H1 (cell line): ENCODE results near the gene TPST2. TPM values are rescaled to one million over a fixed set of nuclear protein-coding genes. Genes with fewer than 3 reads are reported as not detected.
A peak's percentile ranks its signal among the peaks of the same experiment; 100 is the strongest.

Source experiments
- CTCF ChIA-PET: fragments of 300-600 bp; sonication (Branson Sonifier 250); formaldehyde crosslinking; loops from one replicate; lab custom pipeline; 2021; ENCODE audit not compliant: partially characterized antibody; lab: Charles Lee
- POLR2A ChIA-PET: fragments of 300-600 bp; sonication (Branson Sonifier 250); formaldehyde crosslinking; loops from one replicate; lab custom pipeline; 2021; ENCODE audit warnings: inconsistent platforms; ENCODE audit not compliant: partially characterized antibody; lab: Charles Lee
- DNase-seq, 2 experiments: peaks; one replicate each; pipeline versions ENCODE4 v3.0.0 to v3.0.0-alpha.2; 2010 to 2022; ENCODE audit warnings: low spot score in 2 of 2, low read depth in 1 of 2, mixed read lengths in 1 of 2
- FAIRE-seq: peaks from 2 replicates; lab custom pipeline; 2011; peaks lifted over from hg19 to GRCh38; lab: Jason Lieb, UNC
- H2AFZ ChIP-seq: 2 replicates; pipeline ENCODE4 v1.8.1; 2012; ENCODE audit warnings: low read length, inconsistent platforms
- H2AK5ac ChIP-seq: 2 replicates; pipeline ENCODE4 v1.6.1; 2013; ENCODE audit warnings: low read depth, low read length
- H2BK120ac ChIP-seq: replicated peaks from 2 replicates; pipeline ENCODE3; 2013; ENCODE audit warnings: low read depth, low read length, inconsistent platforms
- H2BK12ac ChIP-seq: 2 replicates; pipeline ENCODE4 v1.6.1; 2013; ENCODE audit warnings: low read depth, low read length
- H2BK15ac ChIP-seq: 2 replicates; pipeline ENCODE4 v1.6.1; 2013; ENCODE audit warnings: low read length
- H2BK20ac ChIP-seq: 2 replicates; pipeline ENCODE4 v1.6.1; 2013; ENCODE audit warnings: low read length
- H2BK5ac ChIP-seq: 2 replicates; pipeline ENCODE4 v1.6.1; 2013; ENCODE audit warnings: low read depth, low read length
- H3K14ac ChIP-seq: 2 replicates; pipeline ENCODE4 v1.6.1; 2013; ENCODE audit warnings: inconsistent platforms; ENCODE audit not compliant: insufficient read length
- H3K18ac ChIP-seq: 2 replicates; pipeline ENCODE4 v1.6.1; 2013; ENCODE audit warnings: low read length; ENCODE audit errors: extremely low read depth
- H3K23ac ChIP-seq: 2 replicates; pipeline ENCODE4 v1.6.1; 2013; ENCODE audit warnings: inconsistent platforms; ENCODE audit not compliant: insufficient read length
- H3K23me2 ChIP-seq: 2 replicates; pipeline ENCODE4 v1.6.1; 2013; ENCODE audit warnings: low read depth, low read length
- H3K27ac ChIP-seq: 2 replicates; pipeline ENCODE4 v1.6.1; 2011; ENCODE audit warnings: low read depth, low read length, inconsistent platforms
- H3K27me3 ChIP-seq, 4 experiments: replicated peaks in 1 of 4; 1 replicate in 1 of 4; 2 replicates in 3 of 4; pipeline versions ENCODE4 v1.6.1 to v1.8.1; 2011 to 2013; ENCODE audit warnings: low read length in 3 of 4, mild to moderate bottlenecking in 3 of 4, inconsistent platforms in 2 of 4, mixed read lengths in 2 of 4, moderate library complexity in 1 of 4; ENCODE audit not compliant: control insufficient read depth in 3 of 4, insufficient read depth in 3 of 4; ENCODE audit errors: extremely low read depth in 1 of 4
- H3K36me3 ChIP-seq, 4 experiments: 2 replicates each; pipeline versions ENCODE4 v1.6.1 to v1.8.1; 2011 to 2013; ENCODE audit warnings: mild to moderate bottlenecking in 4 of 4, low read length in 3 of 4, moderate library complexity in 2 of 4, control low read depth in 1 of 4, inconsistent platforms in 1 of 4; ENCODE audit not compliant: insufficient read depth in 4 of 4, control insufficient read depth in 2 of 4
- H3K4ac ChIP-seq: replicated peaks from 2 replicates; pipeline ENCODE3; 2013; ENCODE audit warnings: low read length, low read depth, mixed read lengths, inconsistent platforms; ENCODE audit not compliant: insufficient read length
- H3K4me1 ChIP-seq, 4 experiments: replicated peaks in 1 of 4; 1 replicate in 1 of 4; 2 replicates in 3 of 4; pipeline versions ENCODE4 v1.6.1 to v1.8.1; 2011 to 2013; ENCODE audit warnings: low read length in 3 of 4, inconsistent platforms in 2 of 4, mixed read lengths in 1 of 4; ENCODE audit not compliant: insufficient read depth in 4 of 4, control insufficient read depth in 3 of 4
- H3K4me2 ChIP-seq, 2 experiments: 2 replicates each; pipeline versions ENCODE4 v1.6.1 to v1.8.1; 2011 to 2013; ENCODE audit warnings: low read depth in 2 of 2, low read length in 2 of 2, control low read depth in 1 of 2, inconsistent platforms in 1 of 2, mild to moderate bottlenecking in 1 of 2; ENCODE audit not compliant: insufficient read depth in 1 of 2
- H3K4me3 ChIP-seq, 4 experiments: fragments of 200-600, 300-600 bp in 1 of 4; sonication (generic), shearing (Covaris generic), sonication (Bioruptor Twin) in 1 of 4; 2 replicates each; pipeline versions ENCODE4 v1.5.1 to v1.8.1; 2011 to 2016; ENCODE audit warnings: low read length in 4 of 4, low read depth in 3 of 4, control low read depth in 2 of 4, inconsistent platforms in 2 of 4, mild to moderate bottlenecking in 2 of 4, mixed read lengths in 1 of 4, moderate library complexity in 1 of 4; ENCODE audit not compliant: insufficient read depth in 2 of 4; ENCODE audit errors: extremely low read depth in 1 of 4
- H3K56ac ChIP-seq: replicated peaks from 2 replicates; pipeline ENCODE3; 2013; ENCODE audit warnings: low read depth, mild to moderate bottlenecking, mixed read lengths, low read length, inconsistent platforms; ENCODE audit not compliant: insufficient read length
- H3K79me1 ChIP-seq: 2 replicates; pipeline ENCODE4 v1.6.1; 2013; ENCODE audit warnings: low read depth, low read length, control low read depth
- H3K79me2 ChIP-seq, 2 experiments: 2 replicates each; pipeline versions ENCODE4 v1.6.1 to v1.8.1; 2012 to 2013; ENCODE audit warnings: low read length in 2 of 2, mild to moderate bottlenecking in 2 of 2, inconsistent platforms in 1 of 2; ENCODE audit not compliant: insufficient read depth in 2 of 2, control insufficient read depth in 1 of 2
- H3K9ac ChIP-seq, 4 experiments: replicated peaks in 1 of 4; 1 replicate in 1 of 4; 2 replicates in 3 of 4; pipeline versions ENCODE4 v1.6.1 to v1.8.1; 2011 to 2013; ENCODE audit warnings: low read depth in 3 of 4, low read length in 3 of 4, control low read depth in 2 of 4, mild to moderate bottlenecking in 2 of 4, moderate library complexity in 2 of 4, inconsistent platforms in 1 of 4; ENCODE audit errors: extremely low read depth in 1 of 4
- H3K9me3 ChIP-seq, 2 experiments: 2 replicates each; pipeline versions ENCODE4 v1.6.1 to v1.8.1; 2012 to 2013; ENCODE audit warnings: mild to moderate bottlenecking in 2 of 2, moderate library complexity in 2 of 2, control low read depth in 1 of 2, inconsistent platforms in 1 of 2, low read depth in 1 of 2, low read length in 1 of 2, mixed read lengths in 1 of 2; ENCODE audit not compliant: insufficient read depth in 2 of 2
- H4K20me1 ChIP-seq, 2 experiments: replicated peaks in 1 of 2; 2 replicates each; pipeline versions ENCODE3 to v1.8.1; 2011 to 2013; ENCODE audit warnings: inconsistent platforms in 2 of 2, low read length in 2 of 2, mild to moderate bottlenecking in 1 of 2; ENCODE audit not compliant: insufficient read depth in 2 of 2, control insufficient read depth in 1 of 2
- H4K5ac ChIP-seq: 2 replicates; pipeline ENCODE4 v1.6.1; 2013; ENCODE audit warnings: low read length, low read depth, mixed read lengths, inconsistent platforms; ENCODE audit not compliant: insufficient read length
- H4K8ac ChIP-seq: 2 replicates; pipeline ENCODE4 v1.8.0; 2013; ENCODE audit warnings: mild to moderate bottlenecking, moderate library complexity, low read length, inconsistent platforms; ENCODE audit not compliant: insufficient read depth; ENCODE audit errors: extremely low read depth
- H4K91ac ChIP-seq: replicated peaks from 2 replicates; pipeline ENCODE3; 2013; ENCODE audit warnings: low read length, mixed read lengths, inconsistent platforms; ENCODE audit not compliant: insufficient read length
- KDM1A ChIP-seq: fragments of 200-600, 300-600 bp; sonication (generic); IDR thresholded peaks from 2 replicates; pipeline ENCODE4 v1.7.1; 2016; ENCODE audit warnings: mild to moderate bottlenecking, low read length, borderline replicate concordance
- POLR2A ChIP-seq, 2 experiments: IDR thresholded peaks; 1 replicate in 1 of 2; 2 replicates in 1 of 2; pipeline ENCODE4 v1.6.1; 2011; ENCODE audit warnings: low read depth in 2 of 2, low read length in 2 of 2, mild to moderate bottlenecking in 2 of 2; ENCODE audit errors: control extremely low read depth in 1 of 2
- WGBS, 2 experiments: shearing (Covaris generic) in 1 of 2; methylation state at CpG; one replicate each; pipeline versions ENCODE4 v1.1.6 to v1.1.7; 2013 to 2015; ENCODE audit warnings: low lambda C conversion rate in 2 of 2, mixed read lengths in 2 of 2, inconsistent platforms in 1 of 2, low coverage in 1 of 2, missing lambda C conversion rate in 1 of 2; ENCODE audit not compliant: insufficient replicate concordance in 2 of 2, insufficient coverage in 1 of 2, insufficient read length in 1 of 2; ENCODE audit errors: extremely low coverage in 1 of 2, missing lambda C conversion rate in 1 of 2; 5-methylcytosine and 5-hydroxymethylcytosine counted together
- polyA plus RNA-seq, 7 experiments: library from polyadenylated mRNA; depleted of rRNA in 3 of 7; stranded (reverse) in 5 of 7; unstranded in 2 of 7; fragments of >200 nt in 5 of 7; fragments of 200-250 nt in 2 of 7; gene quantifications; 1 replicate in 5 of 7; 2 replicates in 1 of 7; 4 replicates in 1 of 7; pipeline versions ENCODE4 v1.2.1 to v1.2.3, GENCODE V29; 2011 to 2013; ENCODE audit warnings: missing spikeins in 2 of 7, mixed read lengths in 2 of 7
- total RNA-seq: library from RNA; stranded (reverse); fragmentation: NEBNext Ultra II Directional; extraction: Animal tissue kit (Norgen Biotek cat#: 25700); gene quantifications from 2 replicates; pipeline ENCODE4 v1.2.1, GENCODE V29; 2021

Gene TPST2
- total and polyA plus RNA-seq, 2 of the 8 experiments (the other 6 are each of a cell fraction or from before 2014, with no cell fraction given), result 58.8 to 143 TPM

GRCh38 chr22:26629988-26630761 is 40.2 kb upstream of the TPST2 start:
- POLR2A ChIA-PET, result interaction anchor here (0.6 kb wide), 1 partner anchor 38 kb away, joined by 5 read pairs; no protein-coding TSS in a partner anchor
- TF ChIP-seq KDM1A, result peak; percentile 59; the same call in 1 of the 2 replicates
- no peak for TF ChIP-seq POLR2A (IDR thresholded peaks at IDR 0.05; ENCODE audit: control extremely low read depth in 1 of 2, low read depth in 2 of 2, low read length in 2 of 2)
- TF ChIP-seq, all 59 proteins: peak for 1
- H2AK5ac ChIP-seq, result peak overlapping the region; percentile 90; the same call in 1 of the 2 replicates
- FAIRE-seq (no peak), DNase-seq (no peak)
- H2BK5ac ChIP-seq, result no peak overlapping the region
- H2BK15ac ChIP-seq, result peak overlapping the region; percentile 88; the same call in 1 of the 2 replicates
- H4K20me1 ChIP-seq, result no peaks in the 10 kb centered on the region
- no peaks in the 10 kb centered on the region for H3K36me3 ChIP-seq
- H3K4me2 ChIP-seq, result no peak overlapping the region
- H2BK120ac ChIP-seq, result no peak overlapping the region
- H3K23me2 ChIP-seq, result no peaks in the 10 kb centered on the region
- no peak overlapping the region for H3K18ac ChIP-seq
- no peak overlapping the region for H3K14ac ChIP-seq
- no peaks in the 10 kb centered on the region; a peak in 1 of 7 replicates for H3K4me1 ChIP-seq
- H3K56ac ChIP-seq, result no peak overlapping the region
- H4K5ac ChIP-seq, result no peak overlapping the region
- H2BK20ac ChIP-seq, result no peak overlapping the region
- no peak overlapping the region for H3K4me3 ChIP-seq
- no peak overlapping the region for H3K27ac ChIP-seq
- no peaks in the 10 kb centered on the region for H3K27me3 ChIP-seq
- no peak overlapping the region for H4K8ac ChIP-seq
- H3K9ac ChIP-seq, result no peak overlapping the region
- no peak overlapping the region for H3K4ac ChIP-seq
- peaks cover 0 to under 1% of the 10 kb centered on the region in 2 experiments; a peak in 1 of 4 replicates for H3K9me3 ChIP-seq
- no peaks in the 10 kb centered on the region for H3K79me1 ChIP-seq
- H3K79me2 ChIP-seq, result no peaks in the 10 kb centered on the region
- 93% methylated on average over 18 of the region's 18 CpGs; no CpG with 5 or more reads in 1 of the 2 experiments for WGBS, 2 experiments
- H2BK12ac ChIP-seq, result peak overlapping the region; percentile 39; the same call in 1 of the 2 replicates
- H4K91ac ChIP-seq, result peak overlapping the region; percentile 5
- CTCF ChIA-PET, result interaction anchor here (0.7 to 1.2 kb wide), 3 partner anchors 13 to 101 kb away, joined by 3 read pairs; no protein-coding TSS in a partner anchor
- no peak overlapping the region for H3K23ac ChIP-seq
- H2AFZ ChIP-seq, result no peak overlapping the region
